Ovary (tissue), 3 donors: ENCODE results near the gene LRFN2.

Experiments used
- POLR2A ChIP-seq: fragments of 450-650 bp; IDR thresholded peaks from one replicate; pipeline ENCODE4 v1.6.1; 2017; ENCODE audit warnings: antibody characterized with exemption, mild to moderate bottlenecking, moderate library complexity
- TF ChIP-seq, protein P1 (sequence below), 3 donors: fragments of 450-650 bp in 2 of 3; fragments of 200-600 bp in 1 of 3; IDR thresholded peaks; one replicate each; pipeline versions ENCODE4 v1.5.1 to v1.8.0; 2016 to 2022; ENCODE audit warnings: antibody characterized with exemption in 3 of 3, mild to moderate bottlenecking in 1 of 3
- donor health status: DM: no; HTN: no; CAD: no.

DNA sequence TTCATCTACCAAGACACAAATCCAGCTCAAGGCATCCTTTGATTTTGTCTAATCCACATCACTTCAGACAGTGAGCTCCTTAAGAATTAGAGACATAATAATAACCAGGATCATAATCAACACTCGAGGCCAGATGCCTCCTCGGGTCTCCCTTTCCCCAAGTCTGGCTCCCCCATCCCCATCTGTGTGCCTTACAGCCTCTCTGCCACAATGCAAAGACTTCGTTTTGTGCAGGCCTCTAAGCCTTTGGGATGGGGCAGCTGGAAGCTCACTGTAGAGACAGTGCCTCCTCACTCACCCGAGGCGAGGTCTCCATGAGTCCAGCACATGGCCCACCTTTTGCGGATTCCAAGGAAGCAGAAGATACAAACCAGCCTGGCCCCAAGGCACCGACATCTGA, 30.3 kb downstream of the LRFN2 start:
- no peak for TF ChIP-seq POLR2A
- TF ChIP-seq, protein P1, sequence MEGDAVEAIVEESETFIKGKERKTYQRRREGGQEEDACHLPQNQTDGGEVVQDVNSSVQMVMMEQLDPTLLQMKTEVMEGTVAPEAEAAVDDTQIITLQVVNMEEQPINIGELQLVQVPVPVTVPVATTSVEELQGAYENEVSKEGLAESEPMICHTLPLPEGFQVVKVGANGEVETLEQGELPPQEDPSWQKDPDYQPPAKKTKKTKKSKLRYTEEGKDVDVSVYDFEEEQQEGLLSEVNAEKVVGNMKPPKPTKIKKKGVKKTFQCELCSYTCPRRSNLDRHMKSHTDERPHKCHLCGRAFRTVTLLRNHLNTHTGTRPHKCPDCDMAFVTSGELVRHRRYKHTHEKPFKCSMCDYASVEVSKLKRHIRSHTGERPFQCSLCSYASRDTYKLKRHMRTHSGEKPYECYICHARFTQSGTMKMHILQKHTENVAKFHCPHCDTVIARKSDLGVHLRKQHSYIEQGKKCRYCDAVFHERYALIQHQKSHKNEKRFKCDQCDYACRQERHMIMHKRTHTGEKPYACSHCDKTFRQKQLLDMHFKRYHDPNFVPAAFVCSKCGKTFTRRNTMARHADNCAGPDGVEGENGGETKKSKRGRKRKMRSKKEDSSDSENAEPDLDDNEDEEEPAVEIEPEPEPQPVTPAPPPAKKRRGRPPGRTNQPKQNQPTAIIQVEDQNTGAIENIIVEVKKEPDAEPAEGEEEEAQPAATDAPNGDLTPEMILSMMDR (IDR thresholded peaks at IDR 0.05): no peak
